B cell (primary cell): Measurements from ENCODE around the gene ARHGDIG.

ENCODE experiments used
- EZH2 ChIP-seq: IDR thresholded peaks from 2 replicates; pipeline ENCODE4 v1.6.1; 2012; ENCODE audit warnings: borderline replicate concordance, low read depth, mild to moderate bottlenecking, moderate library complexity, low read length; ENCODE audit not compliant: insufficient read depth, poor library complexity, severe bottlenecking
- TF ChIP-seq, protein P1 (sequence below): fragments of 200-600 bp; IDR thresholded peaks from one replicate; pipeline ENCODE4 v1.8.0; 2022; ENCODE audit warnings: antibody characterized with exemption, mild to moderate bottlenecking

DNA sequence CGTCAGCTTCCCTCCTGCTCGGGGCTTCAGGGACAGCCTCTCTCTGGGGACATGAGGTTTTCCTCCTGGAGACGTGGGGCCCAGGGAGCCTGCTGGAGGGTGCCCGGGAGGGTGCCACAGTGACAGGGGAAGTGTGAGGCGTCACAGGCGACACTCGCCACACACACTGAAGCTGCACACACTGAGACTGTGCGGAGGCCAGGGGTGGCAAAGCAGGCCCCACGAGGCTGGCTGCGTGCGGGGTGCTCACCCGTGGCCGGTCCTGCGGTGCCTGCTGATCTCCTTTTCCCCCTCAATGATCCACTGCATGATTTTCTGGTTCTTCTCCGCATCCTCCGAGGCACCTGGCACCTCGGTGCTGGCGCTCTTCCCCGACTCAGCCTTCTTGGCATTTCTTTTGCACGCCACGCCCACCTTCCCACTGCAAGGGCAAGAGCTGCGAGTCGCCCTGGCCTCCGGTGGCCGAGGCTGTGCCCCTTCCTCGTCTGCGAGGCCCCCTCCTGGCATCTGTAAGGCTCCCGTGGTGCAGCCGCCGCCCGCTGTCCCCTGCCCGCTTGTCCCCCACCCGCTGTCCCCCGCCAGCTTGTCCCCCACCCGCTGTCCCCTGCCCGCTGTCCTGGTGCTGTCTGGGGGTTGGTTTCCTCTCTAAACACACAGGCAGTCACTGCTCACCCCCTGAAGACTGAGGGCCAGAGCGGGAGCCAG is 16.6 kb downstream of the ARHGDIG start:
- TF ChIP-seq, protein P1, sequence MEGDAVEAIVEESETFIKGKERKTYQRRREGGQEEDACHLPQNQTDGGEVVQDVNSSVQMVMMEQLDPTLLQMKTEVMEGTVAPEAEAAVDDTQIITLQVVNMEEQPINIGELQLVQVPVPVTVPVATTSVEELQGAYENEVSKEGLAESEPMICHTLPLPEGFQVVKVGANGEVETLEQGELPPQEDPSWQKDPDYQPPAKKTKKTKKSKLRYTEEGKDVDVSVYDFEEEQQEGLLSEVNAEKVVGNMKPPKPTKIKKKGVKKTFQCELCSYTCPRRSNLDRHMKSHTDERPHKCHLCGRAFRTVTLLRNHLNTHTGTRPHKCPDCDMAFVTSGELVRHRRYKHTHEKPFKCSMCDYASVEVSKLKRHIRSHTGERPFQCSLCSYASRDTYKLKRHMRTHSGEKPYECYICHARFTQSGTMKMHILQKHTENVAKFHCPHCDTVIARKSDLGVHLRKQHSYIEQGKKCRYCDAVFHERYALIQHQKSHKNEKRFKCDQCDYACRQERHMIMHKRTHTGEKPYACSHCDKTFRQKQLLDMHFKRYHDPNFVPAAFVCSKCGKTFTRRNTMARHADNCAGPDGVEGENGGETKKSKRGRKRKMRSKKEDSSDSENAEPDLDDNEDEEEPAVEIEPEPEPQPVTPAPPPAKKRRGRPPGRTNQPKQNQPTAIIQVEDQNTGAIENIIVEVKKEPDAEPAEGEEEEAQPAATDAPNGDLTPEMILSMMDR = no peak
- no peak for TF ChIP-seq EZH2
